Amniotic stem cell (primary cell): ENCODE data around the gene RASL12.
"Not testable (repeated sequence)": the region's sequence is repeated elsewhere in the genome, so short reads cannot be mapped to it uniquely, and the experiment has no call there.

ENCODE experiments used
- DNase-seq: peaks from one replicate; lab custom pipeline; 2025; lab: John Stamatoyannopoulos, UW

RASL12 gene

GRCh38 chr15:65055201-65055870, 12.5 kb downstream of the RASL12 start:
- no peak for DNase-seq

DNA sequence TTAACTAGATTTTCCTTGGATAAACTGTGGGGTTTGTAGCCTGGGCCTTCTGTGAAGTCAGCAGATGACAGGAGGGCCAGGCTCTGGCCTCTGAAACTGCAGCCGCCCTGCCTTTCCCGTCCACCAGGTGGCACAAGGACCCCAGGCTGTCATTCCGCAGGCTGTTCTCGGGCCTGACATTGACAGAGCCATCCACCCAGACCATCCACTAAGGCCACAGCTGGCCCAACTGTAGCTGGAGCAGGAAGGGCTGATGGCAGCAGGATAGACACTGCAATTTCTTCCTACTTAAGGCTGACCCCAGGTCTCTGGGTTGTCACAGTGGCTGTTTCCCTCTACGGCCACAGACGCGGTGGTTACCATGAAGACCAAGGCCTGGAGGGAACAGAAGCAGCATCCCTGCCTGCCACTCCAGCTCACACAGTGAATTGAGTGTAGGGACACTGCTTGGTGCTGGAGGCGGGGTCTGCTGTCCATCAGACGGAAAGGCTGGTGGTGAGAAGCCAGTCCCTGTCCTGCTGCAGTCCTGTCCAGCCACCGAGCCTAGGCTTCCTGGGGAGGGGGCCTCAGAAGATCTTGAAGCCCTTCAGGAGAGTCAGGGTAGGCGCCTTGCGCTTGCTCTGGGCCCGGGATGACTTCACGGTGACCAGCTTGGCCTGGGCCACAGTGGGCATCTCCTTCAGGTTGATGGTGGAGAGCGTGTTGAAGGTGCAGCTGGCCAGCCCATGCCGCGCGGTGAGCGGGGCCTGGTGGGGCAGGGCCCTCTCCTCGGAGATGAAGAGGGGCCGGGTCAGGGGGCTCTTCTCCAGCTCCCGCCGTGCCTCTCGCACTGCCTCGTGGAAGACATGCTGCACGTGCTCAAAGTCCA, 13.2 kb downstream of the RASL12 start:
- no peak for DNase-seq

DNA sequence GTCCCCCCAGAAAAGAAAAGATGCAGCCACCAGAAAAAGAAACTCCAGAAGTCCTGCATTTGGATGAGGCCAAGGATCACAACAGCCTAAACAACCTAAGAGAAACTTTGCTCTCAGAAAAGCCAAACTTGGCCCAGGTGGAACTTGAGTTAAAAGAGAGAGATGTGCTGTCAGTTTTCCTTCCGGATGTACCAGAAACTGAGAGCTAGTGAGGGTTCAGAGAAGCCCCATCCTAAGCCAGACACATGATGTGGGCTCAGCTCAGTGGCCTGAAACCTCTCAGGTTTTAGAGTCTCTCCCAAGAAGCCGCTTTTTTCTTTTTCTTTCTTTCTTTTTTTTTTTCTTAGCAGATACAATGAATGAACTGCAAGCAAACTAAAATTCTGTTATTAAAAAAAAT, 14.8 kb downstream of the RASL12 start:
- no peak for DNase-seq

DNA sequence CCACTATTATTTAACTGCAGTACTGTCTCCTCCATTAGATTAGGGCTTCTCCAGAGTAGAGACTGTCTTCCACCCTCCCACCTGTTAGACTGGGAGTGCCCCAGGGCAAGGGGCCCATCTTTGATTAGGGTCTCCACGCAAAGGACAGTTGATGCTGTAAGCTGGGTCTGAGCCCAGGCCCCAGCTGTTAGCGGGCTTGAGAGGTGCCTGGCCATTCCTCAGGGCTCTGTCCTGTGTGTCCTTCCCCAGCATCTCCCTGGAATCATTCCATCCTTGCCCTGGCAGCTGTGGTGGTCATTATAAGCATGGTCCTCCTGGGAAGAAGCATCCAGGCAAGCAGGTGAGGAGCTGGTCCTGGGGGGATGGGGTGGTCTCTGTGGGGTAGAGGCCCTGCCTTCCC, 16.5 kb downstream of the RASL12 start:
- DNase-seq = no peak

GRCh38 chr15:65050270-65050669, 17.5 kb downstream of the RASL12 start:
- no peak for DNase-seq

GRCh38 chr15:65049418-65049840, 18.4 kb downstream of the RASL12 start:
- DNase-seq = peak; percentile 74

DNA sequence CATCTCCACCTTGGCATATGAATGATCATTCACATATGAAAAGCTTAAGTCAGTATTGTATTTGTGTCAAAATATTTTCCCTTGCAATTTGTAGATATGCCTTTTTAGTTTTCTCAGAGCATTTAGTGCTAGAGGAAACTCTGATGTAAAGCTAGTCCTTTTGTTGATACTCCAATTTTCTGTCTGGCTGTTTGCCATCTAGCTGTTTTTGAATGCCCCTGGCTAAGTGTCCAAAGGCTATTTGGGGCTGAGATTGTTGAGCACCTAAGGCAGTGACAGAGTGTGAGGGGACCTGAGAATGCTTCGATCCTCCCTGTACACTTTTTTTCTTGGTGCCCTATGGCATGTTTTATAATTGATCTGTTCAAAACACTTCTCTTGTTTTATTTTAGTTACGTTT, 19.6 kb downstream of the RASL12 start:
- no peak for DNase-seq

DNA sequence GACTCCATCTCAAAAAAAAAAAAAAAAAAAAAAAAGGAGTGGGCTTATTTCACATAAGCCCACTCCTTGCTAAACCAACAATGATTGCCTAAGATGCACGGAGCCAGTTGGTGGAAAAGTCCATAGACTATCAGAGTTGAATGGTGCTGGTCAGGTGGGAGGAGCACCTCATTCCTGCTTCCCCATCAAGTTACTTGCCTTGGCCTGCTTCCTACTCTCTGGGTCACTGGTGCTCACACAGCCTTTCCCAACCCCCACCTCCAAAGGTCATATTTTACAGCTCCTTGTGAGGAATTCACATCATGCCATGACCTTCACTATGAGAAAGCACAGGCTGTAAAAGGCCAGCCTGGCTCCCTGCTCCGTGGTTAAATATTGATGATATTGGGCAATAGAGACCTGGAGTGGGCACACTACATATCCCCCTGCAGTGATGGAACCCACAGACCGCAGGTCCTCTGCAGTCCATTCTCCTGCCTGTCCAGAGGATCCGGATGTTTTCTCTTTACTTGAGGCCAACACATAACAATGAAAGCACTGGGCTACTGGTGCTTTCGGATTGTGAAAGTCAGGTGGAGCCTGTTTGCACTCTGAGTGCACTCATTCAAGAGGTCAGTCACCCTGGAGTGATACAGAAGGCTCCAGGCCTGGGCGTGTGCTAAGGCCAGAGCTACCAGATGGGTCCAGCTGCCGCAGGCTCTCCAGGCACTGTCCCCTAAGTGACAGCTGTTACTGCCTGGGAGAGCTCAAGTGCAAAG, 22.9 kb downstream of the RASL12 start, which contains the start of gene SLC51B:
SLC51B (plus strand) TSS at position 664 of the 758 bp plus-strand sequence. CDS start 4,618 bp downstream, outside the sequence.
- no peak for DNase-seq

DNA sequence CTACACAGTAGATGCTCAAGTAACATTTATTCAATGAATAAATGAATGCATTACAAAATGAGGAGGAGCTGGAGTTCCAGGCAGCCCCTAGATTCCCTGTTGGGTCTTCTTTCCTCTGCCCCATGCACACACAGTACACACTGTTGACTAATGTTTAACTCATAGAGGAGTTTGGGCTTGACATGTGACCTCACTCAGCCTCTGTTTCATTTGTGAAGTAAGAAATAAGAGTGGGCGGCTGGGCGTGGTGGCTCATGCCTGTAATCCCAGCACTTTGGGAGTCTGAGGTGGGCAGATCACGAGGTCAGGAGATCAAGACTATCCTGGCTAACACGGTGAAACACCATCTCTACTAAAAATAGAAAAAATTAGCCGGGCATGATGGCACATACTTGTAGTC, 23.6 kb downstream of the RASL12 start:
- not testable (repeated sequence) for DNase-seq

- DNase-seq = no peak
These were observed 24.9 kb downstream of the RASL12 start for GRCh38 chr15:65042776-65043327.

DNA sequence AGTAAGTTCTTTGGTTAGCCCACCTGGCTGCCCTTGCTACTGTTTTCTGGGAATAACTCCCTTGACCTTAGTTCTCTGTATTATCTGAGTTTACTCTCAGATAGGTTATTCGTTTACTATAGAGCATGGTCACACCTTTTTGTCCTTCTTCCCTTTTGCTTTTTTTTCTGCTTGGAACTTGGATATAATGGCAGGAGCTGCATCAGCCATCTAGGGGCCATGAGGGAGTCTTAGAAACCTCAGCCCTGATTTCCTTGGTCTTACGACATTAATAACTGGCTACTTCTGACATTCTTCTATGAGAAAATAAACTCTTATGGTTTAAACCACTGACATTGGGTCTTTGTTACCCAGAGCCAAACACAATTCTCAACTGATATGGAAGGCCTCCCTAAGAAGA, 26.0 kb downstream of the RASL12 start:
- no peak for DNase-seq

GRCh38 chr15:65040461-65040860, 27.3 kb downstream of the RASL12 start:
- DNase-seq = no peak

- no peak for DNase-seq
These were observed 29.0 kb downstream of the RASL12 start for GRCh38 chr15:65038836-65039235.

DNA sequence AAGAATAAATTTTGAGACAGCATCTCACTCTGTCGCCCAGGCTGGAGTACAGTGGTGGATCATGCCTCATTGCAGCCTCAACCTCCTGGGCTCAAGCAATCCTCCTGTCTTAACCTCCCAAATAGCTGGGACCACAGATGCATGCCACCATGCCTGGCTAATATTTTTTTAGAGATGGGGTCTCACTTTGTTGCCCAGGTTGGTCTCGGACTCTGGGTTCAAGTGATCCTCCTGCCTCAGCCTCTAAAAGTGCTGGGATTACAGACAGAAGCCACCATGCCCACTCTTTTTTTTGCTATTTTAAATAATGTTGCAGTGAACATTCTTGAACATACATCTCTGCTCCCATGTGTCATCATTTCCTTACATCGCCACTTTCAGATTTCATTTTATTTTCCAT, 29.4 kb downstream of the RASL12 start:
- no peak for DNase-seq

- no peak for DNase-seq
These were observed 30.5 kb downstream of the RASL12 start for GRCh38 chr15:65037309-65037708.

- DNase-seq = no peak
These were observed 33.1 kb downstream of the RASL12 start for GRCh38 chr15:65034719-65035118.

DNA sequence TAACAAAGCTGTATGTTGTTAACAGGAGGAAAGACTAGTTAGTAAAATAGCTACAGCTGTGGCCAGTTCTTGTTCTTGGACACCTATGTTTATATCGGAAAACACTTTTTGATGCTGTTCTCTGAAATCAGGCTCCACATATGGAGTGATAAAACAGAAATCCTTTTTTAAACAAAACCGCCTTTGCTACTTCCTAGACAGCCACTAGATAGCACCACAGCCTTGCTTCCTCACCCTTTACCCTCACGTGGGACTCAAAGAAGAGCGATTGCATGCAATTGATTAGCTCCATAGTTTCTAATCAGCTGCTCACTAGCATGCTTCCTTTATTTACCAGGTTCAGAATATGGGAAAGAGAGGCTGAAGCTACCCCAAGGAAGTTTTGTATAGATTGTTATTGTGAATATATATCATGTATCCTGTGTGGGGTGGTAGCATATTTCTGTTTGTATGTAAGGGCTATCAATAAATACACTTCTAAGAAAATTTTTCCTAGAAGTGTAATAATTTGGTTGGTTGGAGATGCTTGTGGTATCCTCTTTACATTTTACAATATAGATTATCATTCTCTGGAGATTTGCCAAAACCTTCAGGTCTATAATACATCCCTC, 34.0 kb downstream of the RASL12 start:
- DNase-seq = peak; percentile 38

GRCh38 chr15:65032801-65033537, 34.8 kb downstream of the RASL12 start:
- no peak for DNase-seq

DNA sequence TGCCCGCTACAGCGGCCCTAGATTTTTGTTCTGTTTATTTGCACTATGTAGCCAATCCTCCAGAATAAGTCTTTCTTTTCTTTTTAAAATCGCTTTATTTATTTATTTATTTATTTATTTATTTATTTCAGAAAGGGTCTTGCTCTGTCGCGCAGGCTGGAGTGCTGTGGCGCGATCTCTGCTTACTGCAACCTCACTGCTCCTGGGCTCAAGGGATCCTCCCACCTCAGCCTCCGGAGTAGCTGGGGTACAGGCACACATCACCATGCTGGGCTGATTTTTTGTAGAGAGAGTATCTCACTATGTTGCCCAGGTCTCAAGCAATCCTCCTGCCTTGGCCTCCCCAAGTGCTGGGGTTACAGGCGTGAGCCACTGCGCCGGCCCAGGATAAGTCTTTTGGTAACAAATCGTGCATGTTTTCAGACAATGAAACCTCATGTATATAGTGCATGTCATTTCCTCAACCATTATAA, 38.0 kb downstream of the RASL12 start:
- no peak for DNase-seq

DNA sequence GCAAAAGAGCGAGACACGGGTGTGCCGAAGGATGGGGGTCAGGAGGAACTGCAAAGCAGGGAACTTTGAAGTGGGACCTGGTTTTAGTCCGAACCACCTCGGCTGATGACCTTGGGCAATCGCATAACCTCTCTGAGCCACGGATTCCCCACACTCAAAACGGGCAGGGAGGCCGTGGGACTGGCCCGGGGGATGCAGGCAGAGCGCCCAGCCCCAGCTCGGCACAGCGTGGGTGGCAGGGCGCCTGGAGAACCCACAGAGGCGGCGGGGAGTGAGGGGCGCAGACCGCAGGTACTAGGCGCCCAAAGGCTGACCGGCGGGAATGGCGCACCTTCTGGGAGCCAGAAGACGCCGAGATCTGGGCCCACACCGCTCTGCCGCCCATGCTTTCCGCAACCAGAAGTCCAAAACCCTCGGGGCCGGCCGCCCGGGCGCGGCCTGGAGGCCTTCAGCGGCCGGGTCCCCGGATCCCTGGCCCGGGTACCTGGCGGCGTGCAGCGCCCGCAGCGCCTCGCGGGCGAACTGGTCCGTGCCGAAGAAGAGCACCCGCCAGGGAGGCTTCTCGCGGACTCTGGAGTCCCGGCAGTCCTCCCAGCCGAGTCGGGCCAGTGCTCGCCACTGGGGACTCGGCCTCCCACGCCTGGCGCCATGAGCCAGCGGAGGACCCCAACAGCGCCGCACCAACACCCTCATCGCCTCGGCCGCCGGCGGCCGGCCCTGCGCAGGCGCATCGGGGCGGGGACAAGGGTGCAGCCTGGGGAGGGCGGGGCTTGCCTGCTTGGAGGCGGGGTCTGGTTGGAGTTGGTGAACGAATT, 38.7 kb downstream of the RASL12 start, which contains the start of gene MTFMT:
MTFMT (minus strand) TSS at position 719 of the 815 bp plus-strand sequence; CDS start at position 693, 26 bp downstream.
- peak; percentile 72 for DNase-seq
